Mucosa of descending colon (tissue), 3 donors: ENCODE data around the gene SYCP3. TPM values are rescaled to one million over a fixed set of nuclear protein-coding genes. Genes with fewer than 3 reads are reported as not detected.
A peak's percentile ranks its signal among the peaks of the same experiment; 100 is the strongest.

ENCODE experiments used
- ATAC-seq: fragments of 200-7000 bp; cut with Tn5 transposase; one replicate; pipeline ENCODE4 v1.9.1; 2020; ENCODE audit warnings: mild to moderate bottlenecking, moderate library complexity
- DNase-seq, 3 donors: peaks; one replicate each; pipeline ENCODE4 v3.0.0-alpha.2; 2020
- H3K36me3 ChIP-seq: fragments of 200-600 bp; one replicate; pipeline ENCODE4 v1.8.0; 2021; ENCODE audit warnings: low read depth, mild to moderate bottlenecking
- H3K4me1 ChIP-seq: fragments of 200-600 bp; one replicate; pipeline ENCODE4 v1.8.0; 2021; ENCODE audit warnings: low read depth, mild to moderate bottlenecking
- H3K4me3 ChIP-seq: fragments of 200-600 bp; one replicate; pipeline ENCODE4 v1.8.0; 2021; ENCODE audit warnings: mild to moderate bottlenecking
- H3K9me3 ChIP-seq: fragments of 200-600 bp; one replicate; pipeline ENCODE4 v1.8.0; 2021; ENCODE audit warnings: mild to moderate bottlenecking
- CTCF ChIP-seq: fragments of 200-600 bp; IDR thresholded peaks from one replicate; pipeline ENCODE4 v1.8.0; 2022; ENCODE audit warnings: antibody characterized with exemption, mild to moderate bottlenecking
- intact Hi-C, 2 donors: fragments of 100-400 bp; cut with DNase I in 1 of 2; cut with micrococcal nuclease in 1 of 2; formaldehyde crosslinking; loops; one replicate each; pipeline versions ENCODE4 v1.11.0 to v1.11.1; 2022; cut with DNase I, micrococcal nuclease
- total RNA-seq, 3 donors: library from RNA; stranded (reverse); fragmentation: NEBNext Ultra II Directional in 2 of 3; extraction: Animal tissue kit (Norgen Biotek cat#: 25700) in 2 of 3; gene quantifications; one replicate each; pipeline versions ENCODE4 v1.2.1 to v1.2.4, GENCODE V29; 2021 to 2023
- donor health status: DM: no; HTN: no; CAD: no; lungs with moderate emphysema.
- donor health status: DM: no; HTN: no; CAD: no.
- donor health status: DM: no; HTN: yes; CAD: no.

SYCP3 gene
- total RNA-seq, 3 donors from 2014 or later: 0.07 to 0.28 TPM; not detected in 1

- peaks cover 5% of the 10 kb centered on the region for H3K36me3 ChIP-seq
- intact Hi-C loops: no loop called here
- ATAC-seq (no peak), DNase-seq (no peak)
- no peaks in the 10 kb centered on the region for H3K9me3 ChIP-seq
- no peak overlapping the region for H3K4me3 ChIP-seq
- TF ChIP-seq CTCF: no peak
- no peaks in the 10 kb centered on the region for H3K4me1 ChIP-seq
These were observed 7.4 kb upstream of the SYCP3 start for GRCh38 chr12:101746661-101747060.

- intact Hi-C loops: no loop called here
- H3K4me3 ChIP-seq: no peak overlapping the region
These were observed 6.9 kb upstream of the SYCP3 start for GRCh38 chr12:101746196-101746595.

DNA sequence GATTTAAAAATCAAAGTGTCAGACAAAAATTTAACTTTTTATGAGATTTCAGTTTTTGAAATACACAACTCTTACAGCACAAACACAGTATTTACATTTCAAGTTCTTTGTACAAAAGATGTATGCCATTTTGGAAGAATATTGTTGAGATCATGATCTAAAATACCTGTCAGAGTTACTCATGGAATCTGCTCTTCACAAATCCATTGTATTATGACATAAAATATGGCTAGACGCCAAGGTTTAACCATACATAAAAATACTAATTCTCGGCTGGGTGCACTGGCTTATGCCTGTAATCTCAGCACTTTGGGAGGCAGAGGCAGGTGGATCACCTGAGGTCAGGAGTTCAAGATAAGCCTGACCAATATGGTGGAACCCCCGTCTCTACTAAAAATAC lies 6.2 kb upstream of the SYCP3 start:
- no peak overlapping the region for H3K4me3 ChIP-seq
- intact Hi-C loops: no loop called here
- H3K36me3 ChIP-seq: peaks cover 5% of the 10 kb centered on the region
- ATAC-seq: no peak
- no peak for TF ChIP-seq CTCF
- no peaks in the 10 kb centered on the region for H3K4me1 ChIP-seq
- H3K9me3 ChIP-seq: no peaks in the 10 kb centered on the region
- DNase-seq: no peak

More at GRCh38 chr12:101746196-101746595, 6.9 kb upstream of the SYCP3 start:
- H3K9me3 ChIP-seq: no peaks in the 10 kb centered on the region
- H3K36me3 ChIP-seq: peaks cover 5% of the 10 kb centered on the region
- DNase-seq (no peak), ATAC-seq (no peak)
- no peaks in the 10 kb centered on the region for H3K4me1 ChIP-seq
- no peak for TF ChIP-seq CTCF

- no peak for TF ChIP-seq CTCF
- ATAC-seq (peak; percentile 79), DNase-seq (peak in 1 of 3 donors; percentile 62)
- peaks cover 5% of the 10 kb centered on the region for H3K36me3 ChIP-seq
- H3K9me3 ChIP-seq: no peaks in the 10 kb centered on the region
- no peak overlapping the region for H3K4me3 ChIP-seq
- intact Hi-C loops: no loop called here
- H3K4me1 ChIP-seq: no peaks in the 10 kb centered on the region
These were observed 4.6 kb upstream of the SYCP3 start for GRCh38 chr12:101743724-101744472.

DNA sequence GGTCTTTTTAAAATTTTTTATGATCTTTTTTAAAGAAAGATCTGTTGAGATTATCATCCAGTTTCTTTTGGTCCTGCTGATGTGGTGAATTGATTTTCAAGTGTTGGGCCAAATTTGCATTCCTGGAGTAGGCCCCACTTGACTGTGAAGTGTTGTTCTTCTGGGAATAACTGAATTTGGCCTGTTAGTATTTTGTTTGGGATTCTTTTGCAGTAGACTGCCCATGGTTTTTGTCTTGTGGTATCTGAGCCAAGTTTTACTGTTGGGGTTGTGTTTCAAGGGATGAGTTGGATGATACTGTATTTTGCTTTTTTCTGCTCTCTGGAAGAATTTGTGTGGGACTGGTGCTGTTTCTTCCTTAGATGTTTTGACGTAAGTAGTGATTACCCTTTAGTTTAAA lies 4.0 kb upstream of the SYCP3 start:
- Histone ChIP-seq H3K36me3 (peaks cover 5% of the 10 kb centered on the region), H3K4me1 (no peaks in the 10 kb centered on the region), H3K4me3 (no peak overlapping the region), H3K9me3 (no peaks in the 10 kb centered on the region)
- ATAC-seq: no peak
- no peak for TF ChIP-seq CTCF
- intact Hi-C loops: no loop called here
- DNase-seq: no peak
